IPS-20b (cell line): ENCODE data around the gene ADGRL1.

Experiments used
- H3K27ac ChIP-seq: one replicate; pipeline ENCODE4 v1.5.1; 2013; ENCODE audit warnings: low read length
- H3K27me3 ChIP-seq: 2 replicates; pipeline ENCODE4 v1.6.1; 2013; ENCODE audit warnings: mild to moderate bottlenecking, low read length, inconsistent platforms; ENCODE audit not compliant: insufficient read depth
- H3K36me3 ChIP-seq: 2 replicates; pipeline ENCODE4 v1.6.1; 2013; ENCODE audit warnings: low read depth, mild to moderate bottlenecking, inconsistent platforms, low read length, moderate library complexity; ENCODE audit not compliant: insufficient read depth
- H3K4me1 ChIP-seq: 2 replicates; pipeline ENCODE4 v1.6.1; 2013; ENCODE audit warnings: mild to moderate bottlenecking, control low read depth, inconsistent platforms, low read length, moderate library complexity; ENCODE audit not compliant: insufficient read depth
- H3K4me3 ChIP-seq: 2 replicates; pipeline ENCODE4 v1.5.1; 2013; ENCODE audit warnings: mild to moderate bottlenecking, low read length, inconsistent platforms
- H3K9ac ChIP-seq: 2 replicates; pipeline ENCODE4 v1.6.1; 2013; ENCODE audit warnings: low read depth, mild to moderate bottlenecking, inconsistent platforms, low read length, moderate library complexity
- H3K9me3 ChIP-seq: 2 replicates; pipeline ENCODE4 v1.6.1; 2013; ENCODE audit warnings: mild to moderate bottlenecking, low read depth, low read length, inconsistent platforms; ENCODE audit not compliant: insufficient read depth

ADGRL1 gene

GRCh38 chr19:14118165-14119051 is 87.6 kb downstream of the ADGRL1 start:
- Histone ChIP-seq H3K27ac (peak overlapping the region; percentile 52), H3K4me3 (peak overlapping the region; percentile 69), H3K9ac (peak overlapping the region; percentile 76; the same call in 1 of the 2 replicates), H3K36me3 (peaks cover 13% of the 10 kb centered on the region; the same call in 1 of the 2 replicates), H3K9me3 (no peaks in the 10 kb centered on the region), H3K27me3 (no peaks in the 10 kb centered on the region), H3K4me1 (peaks cover 11% of the 10 kb centered on the region; the same call in 1 of the 2 replicates)

- Histone ChIP-seq H3K4me1 (peaks cover 14% of the 10 kb centered on the region; the same call in 1 of the 2 replicates), H3K36me3 (peaks cover 13% of the 10 kb centered on the region; the same call in 1 of the 2 replicates), H3K27ac (peak within 1 kb of the TSS; percentile 52), H3K27me3 (no peaks in the 10 kb centered on the region), H3K9ac (peak within 1 kb of the TSS; percentile 76; the same call in 1 of the 2 replicates), H3K4me3 (peak within 1 kb of the TSS; percentile 75), H3K9me3 (no peaks in the 10 kb centered on the region)
Observed at GRCh38 chr19:14117668-14118164, 88.3 kb downstream of the ADGRL1 start, which contains the start of gene PRKACA. PRKACA (minus strand) TSS chr19:14117762; CDS start chr19:14117547, 215 bp downstream.

GRCh38 chr19:14116918-14117578 is 88.9 kb downstream of the ADGRL1 start:
- Histone ChIP-seq H3K4me3 (peak overlapping the region; percentile 75), H3K27ac (no peak overlapping the region), H3K36me3 (peaks cover 13% of the 10 kb centered on the region; the same call in 1 of the 2 replicates), H3K27me3 (no peaks in the 10 kb centered on the region), H3K9ac (peak overlapping the region; percentile 41; the same call in 1 of the 2 replicates), H3K9me3 (no peaks in the 10 kb centered on the region), H3K4me1 (peaks cover 14% of the 10 kb centered on the region; the same call in 1 of the 2 replicates)

- peak overlapping the region; percentile 75 for H3K4me3 ChIP-seq
- H3K4me1 ChIP-seq, result peaks cover 14% of the 10 kb centered on the region; the same call in 1 of the 2 replicates
- no peaks in the 10 kb centered on the region for H3K9me3 ChIP-seq
- H3K27ac ChIP-seq, result no peak overlapping the region
- H3K9ac ChIP-seq, result peak overlapping the region; percentile 24; the same call in 1 of the 2 replicates
- H3K27me3 ChIP-seq, result no peaks in the 10 kb centered on the region
- H3K36me3 ChIP-seq, result peaks cover 12% of the 10 kb centered on the region; the same call in 1 of the 2 replicates
Observed at GRCh38 chr19:14116525-14116917, 89.4 kb downstream of the ADGRL1 start.

- H3K4me3 ChIP-seq, result no peak overlapping the region
Observed at GRCh38 chr19:14115756-14116155, 90.2 kb downstream of the ADGRL1 start.

GRCh38 chr19:14114854-14115253 is 91.1 kb downstream of the ADGRL1 start:
- no peaks in the 10 kb centered on the region for H3K27me3 ChIP-seq
- H3K9me3 ChIP-seq, result no peaks in the 10 kb centered on the region
- H3K27ac ChIP-seq, result no peak overlapping the region
- H3K4me1 ChIP-seq, result peaks cover 14% of the 10 kb centered on the region; the same call in 1 of the 2 replicates
- H3K9ac ChIP-seq, result no peak overlapping the region
- 0 out of 2 replicates have a peak, but pooled peaks cover under 1% of the 10 kb centered on the region for H3K36me3 ChIP-seq
- H3K4me3 ChIP-seq, result no peak overlapping the region

More at GRCh38 chr19:14115756-14116155, 90.2 kb downstream of the ADGRL1 start:
- Histone ChIP-seq H3K27me3 (no peaks in the 10 kb centered on the region), H3K4me1 (peaks cover 14% of the 10 kb centered on the region; the same call in 1 of the 2 replicates), H3K9ac (no peak overlapping the region), H3K9me3 (no peaks in the 10 kb centered on the region), H3K36me3 (0 out of 2 replicates have a peak, but pooled peaks cover 5% of the 10 kb centered on the region), H3K27ac (no peak overlapping the region)

- H3K4me1 ChIP-seq, result peaks cover 14% of the 10 kb centered on the region; the same call in 1 of the 2 replicates
- no peaks in the 10 kb centered on the region for H3K36me3 ChIP-seq
- no peak overlapping the region for H3K27ac ChIP-seq
- H3K9ac ChIP-seq, result no peak overlapping the region
- H3K27me3 ChIP-seq, result no peaks in the 10 kb centered on the region
- H3K9me3 ChIP-seq, result no peaks in the 10 kb centered on the region
- no peak overlapping the region for H3K4me3 ChIP-seq
Observed at GRCh38 chr19:14114439-14114838, 91.5 kb downstream of the ADGRL1 start.

GRCh38 chr19:14113762-14114414 is 92.1 kb downstream of the ADGRL1 start:
- Histone ChIP-seq H3K4me3 (no peak overlapping the region), H3K4me1 (peaks cover 12% of the 10 kb centered on the region; the same call in 1 of the 2 replicates), H3K9ac (no peak overlapping the region; the same call in 1 of the 2 replicates), H3K27ac (no peak overlapping the region), H3K9me3 (no peaks in the 10 kb centered on the region), H3K27me3 (no peaks in the 10 kb centered on the region), H3K36me3 (no peaks in the 10 kb centered on the region)

GRCh38 chr19:14112809-14113385 is 93.1 kb downstream of the ADGRL1 start:
- Histone ChIP-seq H3K9ac (peak overlapping the region; percentile 20; the same call in 1 of the 2 replicates), H3K9me3 (no peaks in the 10 kb centered on the region), H3K36me3 (no peaks in the 10 kb centered on the region), H3K4me3 (no peak overlapping the region), H3K27ac (no peak overlapping the region), H3K4me1 (peaks cover 7% of the 10 kb centered on the region; the same call in 1 of the 2 replicates), H3K27me3 (no peaks in the 10 kb centered on the region)

GRCh38 chr19:14112051-14112808 is 93.7 kb downstream of the ADGRL1 start:
- H3K9me3 ChIP-seq, result no peaks in the 10 kb centered on the region
- H3K4me3 ChIP-seq, result no peak overlapping the region
- H3K27ac ChIP-seq, result no peak overlapping the region
- peak overlapping the region; percentile 20; the same call in 1 of the 2 replicates for H3K9ac ChIP-seq
- H3K4me1 ChIP-seq, result peaks cover 7% of the 10 kb centered on the region; the same call in 1 of the 2 replicates
- H3K27me3 ChIP-seq, result no peaks in the 10 kb centered on the region
- H3K36me3 ChIP-seq, result no peaks in the 10 kb centered on the region
